GM21515 (cell line): ENCODE results near the gene SERTM2.
"Not testable (repeated sequence)": the region's sequence is repeated elsewhere in the genome, so short reads cannot be mapped to it uniquely, and the experiment has no call there.

Source experiments
- ATAC-seq: cut with Tn5 transposase; IDR thresholded peaks from one replicate; pipeline ENCODE4 v1.9.1; 2021; ENCODE audit not compliant: unreplicated experiment

Gene SERTM2

GRCh38 chrX:111511477-111511876 is at the start of gene SERTM2:
Gene SERTM2, plus strand, starts transcription at chrX:111511645. Its CDS starts 7,213 bp downstream, at chrX:111518858.
- ATAC-seq, result peak; percentile 77

- no peak for ATAC-seq
These were observed 45.8 kb upstream of the SERTM2 start for GRCh38 chrX:111465669-111466068.

GRCh38 chrX:111467896-111468295 is 43.5 kb upstream of the SERTM2 start:
- ATAC-seq, result no peak

- ATAC-seq, result no peak
These were observed 40.6 kb upstream of the SERTM2 start for GRCh38 chrX:111470681-111471403.

GRCh38 chrX:111481896-111482295 is 29.5 kb upstream of the SERTM2 start:
- no peak for ATAC-seq

GRCh38 chrX:111483135-111483534 is 28.3 kb upstream of the SERTM2 start:
- no peak for ATAC-seq

- no peak for ATAC-seq
These were observed 27.6 kb upstream of the SERTM2 start for GRCh38 chrX:111483881-111484280.

GRCh38 chrX:111490688-111491087 is 20.8 kb upstream of the SERTM2 start:
- ATAC-seq, result no peak

- no peak for ATAC-seq
These were observed 19.4 kb upstream of the SERTM2 start for GRCh38 chrX:111492085-111492484.

GRCh38 chrX:111498538-111499103 is 12.8 kb upstream of the SERTM2 start:
- no peak for ATAC-seq

GRCh38 chrX:111503485-111503993 is 7.9 kb upstream of the SERTM2 start:
- no peak for ATAC-seq

GRCh38 chrX:111504941-111505340 is 6.5 kb upstream of the SERTM2 start:
- no peak for ATAC-seq

- ATAC-seq, result no peak
These were observed 5.7 kb upstream of the SERTM2 start for GRCh38 chrX:111505783-111506182.

GRCh38 chrX:111506826-111507225 is 4.6 kb upstream of the SERTM2 start:
- ATAC-seq, result no peak

GRCh38 chrX:111507933-111508332 is 3.5 kb upstream of the SERTM2 start:
- ATAC-seq, result no peak

GRCh38 chrX:111515298-111515697 is 3.9 kb downstream of the SERTM2 start:
- ATAC-seq, result no peak

GRCh38 chrX:111518667-111519066 is 7.2 kb downstream of the SERTM2 start:
- ATAC-seq, result no peak

GRCh38 chrX:111519215-111519614 is 7.8 kb downstream of the SERTM2 start:
- ATAC-seq, result no peak

GRCh38 chrX:111520506-111520905 is 9.1 kb downstream of the SERTM2 start:
- no peak for ATAC-seq

GRCh38 chrX:111521169-111521568 is 9.7 kb downstream of the SERTM2 start:
- no peak for ATAC-seq

GRCh38 chrX:111543212-111543741 is 31.8 kb downstream of the SERTM2 start:
- no peak for ATAC-seq

- not testable (repeated sequence) for ATAC-seq
These were observed 37.8 kb downstream of the SERTM2 start for GRCh38 chrX:111549235-111549634.
